Endothelial cell (in vitro differentiated cells): Measurements from ENCODE around the gene MEDAG. TPM values are rescaled to one million over a fixed set of nuclear protein-coding genes. Genes with fewer than 3 reads are reported as not detected.
A peak's percentile ranks its signal among the peaks of the same experiment; 100 is the strongest.

ENCODE experiments used
- DNase-seq: peaks from one replicate; pipeline ENCODE4 v3.0.0; 2021; ENCODE audit warnings: low spot score
- H3K27ac Mint-ChIP-seq: one replicate; pipeline ENCODE4 v1.8.0; 2021; ENCODE audit warnings: mixed read lengths, inconsistent platforms; ENCODE audit not compliant: unreplicated experiment
- H3K27me3 Mint-ChIP-seq: one replicate; pipeline ENCODE4 v1.8.0; 2021; ENCODE audit warnings: mild to moderate bottlenecking, moderate library complexity, mixed read lengths, inconsistent platforms; ENCODE audit not compliant: unreplicated experiment
- H3K36me3 Mint-ChIP-seq: one replicate; pipeline ENCODE4 v1.8.0; 2021; ENCODE audit warnings: mild to moderate bottlenecking, low read depth, mixed read lengths, inconsistent platforms; ENCODE audit not compliant: unreplicated experiment
- H3K4me1 Mint-ChIP-seq: one replicate; pipeline ENCODE4 v1.8.0; 2021; ENCODE audit warnings: mild to moderate bottlenecking, mixed read lengths, inconsistent platforms; ENCODE audit not compliant: unreplicated experiment
- H3K4me3 Mint-ChIP-seq: one replicate; pipeline ENCODE4 v1.8.0; 2021; ENCODE audit warnings: mild to moderate bottlenecking, mixed read lengths, inconsistent platforms; ENCODE audit not compliant: unreplicated experiment
- H3K9me3 Mint-ChIP-seq: one replicate; pipeline ENCODE4 v1.8.0; 2021; ENCODE audit warnings: mixed read lengths, inconsistent platforms; ENCODE audit not compliant: unreplicated experiment
- total RNA-seq: library from RNA; stranded (reverse); fragmentation: NEBNext Ultra II Directional; extraction: Animal tissue kit (Norgen Biotek cat#: 25700); gene quantifications from one replicate; pipeline ENCODE4 v1.2.1, GENCODE V29; 2021; ENCODE audit not compliant: unreplicated experiment
- TF ChIP-seq, protein P1 (sequence below): fragments of 200-600 bp; sonication (generic); IDR thresholded peaks from one replicate; pipeline ENCODE4 v1.5.0; 2021; ENCODE audit warnings: antibody characterized with exemption; ENCODE audit not compliant: unreplicated experiment

The MEDAG gene
- total RNA-seq, 1 donor from 2014 or later, result 0.77 TPM

DNA sequence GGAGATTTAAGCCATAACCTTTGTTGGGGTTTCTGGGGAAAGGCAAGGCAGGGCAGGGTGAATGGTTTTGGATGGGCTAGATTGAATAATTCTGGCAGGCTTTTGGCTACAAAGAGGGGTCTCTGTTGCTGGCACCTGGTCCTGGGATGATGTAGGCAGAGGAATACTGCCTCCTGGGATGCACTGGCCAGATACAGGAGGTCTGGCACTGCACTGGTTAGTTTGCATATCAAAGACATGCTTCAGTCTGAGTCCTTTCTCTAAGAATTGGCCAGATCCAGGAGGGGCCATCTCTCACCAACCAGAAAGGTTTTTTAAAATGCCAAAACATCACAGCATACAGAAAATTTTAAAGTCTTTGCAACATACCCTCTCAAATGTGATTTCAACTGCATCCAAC lies 8.0 kb upstream of the MEDAG start:
- Mint-ChIP-seq H3K27ac (peak overlapping the region; percentile 98), H3K4me3 (no peak overlapping the region), H3K27me3 (peaks cover 5% of the 10 kb centered on the region), H3K36me3 (no peaks in the 10 kb centered on the region), H3K4me1 (peaks cover 10% of the 10 kb centered on the region), H3K9me3 (no peaks in the 10 kb centered on the region)
- DNase-seq, result no peak
- TF ChIP-seq, protein P1, sequence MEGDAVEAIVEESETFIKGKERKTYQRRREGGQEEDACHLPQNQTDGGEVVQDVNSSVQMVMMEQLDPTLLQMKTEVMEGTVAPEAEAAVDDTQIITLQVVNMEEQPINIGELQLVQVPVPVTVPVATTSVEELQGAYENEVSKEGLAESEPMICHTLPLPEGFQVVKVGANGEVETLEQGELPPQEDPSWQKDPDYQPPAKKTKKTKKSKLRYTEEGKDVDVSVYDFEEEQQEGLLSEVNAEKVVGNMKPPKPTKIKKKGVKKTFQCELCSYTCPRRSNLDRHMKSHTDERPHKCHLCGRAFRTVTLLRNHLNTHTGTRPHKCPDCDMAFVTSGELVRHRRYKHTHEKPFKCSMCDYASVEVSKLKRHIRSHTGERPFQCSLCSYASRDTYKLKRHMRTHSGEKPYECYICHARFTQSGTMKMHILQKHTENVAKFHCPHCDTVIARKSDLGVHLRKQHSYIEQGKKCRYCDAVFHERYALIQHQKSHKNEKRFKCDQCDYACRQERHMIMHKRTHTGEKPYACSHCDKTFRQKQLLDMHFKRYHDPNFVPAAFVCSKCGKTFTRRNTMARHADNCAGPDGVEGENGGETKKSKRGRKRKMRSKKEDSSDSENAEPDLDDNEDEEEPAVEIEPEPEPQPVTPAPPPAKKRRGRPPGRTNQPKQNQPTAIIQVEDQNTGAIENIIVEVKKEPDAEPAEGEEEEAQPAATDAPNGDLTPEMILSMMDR, result no peak

DNA sequence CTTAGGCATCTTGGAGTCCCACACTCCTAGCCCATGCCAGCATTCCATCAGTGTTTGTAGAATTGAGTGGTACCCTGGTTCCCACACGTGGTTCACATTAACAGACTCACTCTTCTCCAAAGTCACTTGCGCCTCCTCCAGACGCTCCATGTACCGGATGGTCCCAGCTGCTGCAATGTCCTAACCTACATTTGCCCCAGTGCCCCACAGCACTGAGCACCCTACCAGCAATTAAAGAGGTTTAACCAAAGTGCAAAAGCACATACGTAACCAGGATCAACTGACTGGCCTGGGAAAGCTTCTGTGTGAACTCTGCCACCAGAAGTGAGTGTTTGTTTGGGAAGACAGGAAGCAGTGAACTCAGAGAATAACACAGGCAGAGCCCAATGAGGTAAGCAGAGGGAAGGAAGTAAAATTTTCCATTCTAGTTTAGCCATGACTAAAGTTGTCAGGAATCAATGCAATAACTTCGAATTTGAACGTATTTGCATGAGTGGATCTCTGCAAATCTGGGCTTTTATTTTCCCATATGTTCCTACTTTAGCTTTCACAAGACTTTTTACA lies 7.3 kb upstream of the MEDAG start:
- Mint-ChIP-seq H3K4me1 (peaks cover 10% of the 10 kb centered on the region), H3K9me3 (no peaks in the 10 kb centered on the region), H3K4me3 (no peak overlapping the region), H3K27ac (peak overlapping the region; percentile 98), H3K36me3 (no peaks in the 10 kb centered on the region), H3K27me3 (peaks cover 6% of the 10 kb centered on the region)
- TF ChIP-seq, protein P1, result no peak
- DNase-seq, result peak; percentile 23

DNA sequence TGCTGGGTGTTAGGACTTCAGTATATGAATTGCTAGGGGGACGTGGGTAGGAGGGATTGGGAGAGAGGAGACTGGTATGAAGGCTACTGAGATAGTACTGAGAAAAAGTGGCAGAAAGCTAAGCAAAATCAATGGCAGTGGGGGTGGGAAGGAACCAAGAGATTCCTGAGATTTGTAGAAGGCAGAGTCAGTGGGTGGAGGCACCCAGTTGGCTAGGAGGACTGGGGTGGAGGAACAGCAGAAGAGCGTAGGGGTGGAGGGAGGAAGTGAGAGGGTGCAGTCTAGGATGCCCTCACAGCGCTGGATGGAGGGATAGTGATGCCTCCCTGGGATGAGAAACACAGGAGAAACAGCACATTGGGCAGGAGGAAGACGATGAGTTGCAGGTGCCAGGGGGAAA lies 5.6 kb upstream of the MEDAG start:
- peaks cover 17% of the 10 kb centered on the region for H3K27me3 Mint-ChIP-seq
- DNase-seq, result no peak
- H3K27ac Mint-ChIP-seq, result no peak overlapping the region
- H3K4me3 Mint-ChIP-seq, result no peak overlapping the region
- TF ChIP-seq, protein P1, result no peak
- no peaks in the 10 kb centered on the region for H3K36me3 Mint-ChIP-seq
- H3K9me3 Mint-ChIP-seq, result no peaks in the 10 kb centered on the region
- peaks cover 11% of the 10 kb centered on the region for H3K4me1 Mint-ChIP-seq

DNA sequence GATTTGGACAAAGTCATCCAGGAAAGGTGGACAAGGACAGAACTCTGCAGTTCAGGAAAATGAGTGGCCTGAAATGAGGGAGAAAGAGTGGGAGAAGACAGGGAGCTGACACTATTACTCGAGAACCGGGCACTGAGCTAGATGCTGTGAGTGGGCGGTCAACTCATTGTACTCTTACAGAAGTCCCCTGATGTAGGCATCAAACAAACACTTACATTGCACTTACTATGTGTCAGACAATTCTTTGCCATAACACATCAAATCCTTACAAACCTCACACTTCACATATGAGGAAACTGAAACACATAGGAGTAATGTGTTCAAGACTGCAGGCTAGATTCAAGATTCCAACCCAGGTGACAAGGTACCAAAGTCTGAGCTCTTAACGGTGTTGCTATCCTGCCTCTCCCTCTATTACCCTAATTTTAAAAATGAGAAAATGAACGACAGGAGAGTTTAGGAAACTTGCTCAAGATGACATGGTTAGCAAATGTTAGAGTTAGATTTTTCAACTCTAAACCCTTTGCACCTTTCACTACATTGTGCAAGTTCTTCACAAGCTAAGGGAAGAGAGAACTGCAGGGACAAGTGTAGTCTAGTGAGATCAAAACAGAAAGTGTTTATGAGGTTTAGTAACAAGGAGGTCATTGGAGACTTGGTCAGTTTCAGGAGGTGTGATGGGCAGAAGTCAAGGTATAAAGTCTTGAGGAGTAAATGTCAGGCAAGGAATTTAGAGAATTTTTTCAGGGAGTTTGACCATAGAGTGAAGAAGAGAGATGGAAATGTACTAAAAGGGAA lies 4.9 kb upstream of the MEDAG start:
- Mint-ChIP-seq H3K27ac (no peak overlapping the region), H3K4me1 (peaks cover 13% of the 10 kb centered on the region), H3K9me3 (no peaks in the 10 kb centered on the region), H3K27me3 (peaks cover 21% of the 10 kb centered on the region), H3K36me3 (no peaks in the 10 kb centered on the region), H3K4me3 (no peak overlapping the region)
- DNase-seq, result no peak
- TF ChIP-seq, protein P1, result no peak

DNA sequence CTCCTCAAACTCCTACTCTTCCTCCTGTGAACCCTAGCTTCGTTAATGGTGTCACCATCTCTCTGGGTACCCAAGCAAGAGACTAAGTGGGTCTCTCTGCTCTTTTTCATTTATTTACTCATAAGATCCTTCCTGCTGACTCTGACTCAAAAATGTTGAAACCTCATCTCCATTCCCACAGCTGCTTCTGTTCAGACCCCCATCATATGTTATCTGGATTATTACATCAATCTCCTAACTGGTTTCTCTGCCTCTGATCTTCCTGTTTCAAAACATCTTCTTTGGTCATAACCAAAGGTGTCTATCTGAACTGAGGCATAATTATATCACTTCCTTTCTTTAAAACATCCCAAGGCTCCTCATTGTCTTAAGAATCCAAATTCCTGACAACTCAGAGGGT lies 2.0 kb upstream of the MEDAG start:
- Mint-ChIP-seq H3K36me3 (peaks cover 4% of the 10 kb centered on the region), H3K9me3 (no peaks in the 10 kb centered on the region), H3K4me3 (no peak overlapping the region), H3K27ac (no peak overlapping the region), H3K27me3 (peaks cover 22% of the 10 kb centered on the region), H3K4me1 (peaks cover 23% of the 10 kb centered on the region)
- DNase-seq, result no peak
- TF ChIP-seq, protein P1, result no peak
